Tibial nerve (tissue), 3 donors: ENCODE data around the gene ERVK3-1.

Source experiments
- POLR2A ChIP-seq, 2 donors: fragments of 450-650 bp; IDR thresholded peaks; one replicate each; pipeline ENCODE4 v1.6.1; 2017; ENCODE audit warnings: antibody characterized with exemption in 2 of 2, mild to moderate bottlenecking in 2 of 2, moderate library complexity in 2 of 2
- TF ChIP-seq, protein P1 (sequence below), 5 experiments: fragments of 200-600 bp in 3 of 5; fragments of 450-650 bp in 2 of 5; sonication (generic) in 3 of 5; IDR thresholded peaks; one replicate each; pipeline ENCODE4 v1.5.1; 2016 to 2019; ENCODE audit warnings: antibody characterized with exemption in 5 of 5, mild to moderate bottlenecking in 3 of 5, moderate library complexity in 2 of 5

GRCh38 chr19:58335630-58336029 lies 30.5 kb downstream of the ERVK3-1 start:
- no peak for TF ChIP-seq POLR2A (IDR thresholded peaks at IDR 0.05)
- TF ChIP-seq, protein P1, sequence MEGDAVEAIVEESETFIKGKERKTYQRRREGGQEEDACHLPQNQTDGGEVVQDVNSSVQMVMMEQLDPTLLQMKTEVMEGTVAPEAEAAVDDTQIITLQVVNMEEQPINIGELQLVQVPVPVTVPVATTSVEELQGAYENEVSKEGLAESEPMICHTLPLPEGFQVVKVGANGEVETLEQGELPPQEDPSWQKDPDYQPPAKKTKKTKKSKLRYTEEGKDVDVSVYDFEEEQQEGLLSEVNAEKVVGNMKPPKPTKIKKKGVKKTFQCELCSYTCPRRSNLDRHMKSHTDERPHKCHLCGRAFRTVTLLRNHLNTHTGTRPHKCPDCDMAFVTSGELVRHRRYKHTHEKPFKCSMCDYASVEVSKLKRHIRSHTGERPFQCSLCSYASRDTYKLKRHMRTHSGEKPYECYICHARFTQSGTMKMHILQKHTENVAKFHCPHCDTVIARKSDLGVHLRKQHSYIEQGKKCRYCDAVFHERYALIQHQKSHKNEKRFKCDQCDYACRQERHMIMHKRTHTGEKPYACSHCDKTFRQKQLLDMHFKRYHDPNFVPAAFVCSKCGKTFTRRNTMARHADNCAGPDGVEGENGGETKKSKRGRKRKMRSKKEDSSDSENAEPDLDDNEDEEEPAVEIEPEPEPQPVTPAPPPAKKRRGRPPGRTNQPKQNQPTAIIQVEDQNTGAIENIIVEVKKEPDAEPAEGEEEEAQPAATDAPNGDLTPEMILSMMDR (IDR thresholded peaks at IDR 0.05), result no peak
